GM19240 (cell line): ENCODE measurements around the gene CHST7.
A peak's percentile ranks its signal among the peaks of the same experiment; 100 is the strongest.
"Not testable (repeated sequence)": the region's sequence is repeated elsewhere in the genome, so short reads cannot be mapped to it uniquely, and the experiment has no call there.

Experiments
- DNase-seq: peaks from one replicate; pipeline ENCODE4 v3.0.0; 2011; ENCODE audit warnings: low spot score; ENCODE audit not compliant: insufficient read length

The CHST7 gene, protein sequence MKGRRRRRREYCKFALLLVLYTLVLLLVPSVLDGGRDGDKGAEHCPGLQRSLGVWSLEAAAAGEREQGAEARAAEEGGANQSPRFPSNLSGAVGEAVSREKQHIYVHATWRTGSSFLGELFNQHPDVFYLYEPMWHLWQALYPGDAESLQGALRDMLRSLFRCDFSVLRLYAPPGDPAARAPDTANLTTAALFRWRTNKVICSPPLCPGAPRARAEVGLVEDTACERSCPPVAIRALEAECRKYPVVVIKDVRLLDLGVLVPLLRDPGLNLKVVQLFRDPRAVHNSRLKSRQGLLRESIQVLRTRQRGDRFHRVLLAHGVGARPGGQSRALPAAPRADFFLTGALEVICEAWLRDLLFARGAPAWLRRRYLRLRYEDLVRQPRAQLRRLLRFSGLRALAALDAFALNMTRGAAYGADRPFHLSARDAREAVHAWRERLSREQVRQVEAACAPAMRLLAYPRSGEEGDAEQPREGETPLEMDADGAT

DNA sequence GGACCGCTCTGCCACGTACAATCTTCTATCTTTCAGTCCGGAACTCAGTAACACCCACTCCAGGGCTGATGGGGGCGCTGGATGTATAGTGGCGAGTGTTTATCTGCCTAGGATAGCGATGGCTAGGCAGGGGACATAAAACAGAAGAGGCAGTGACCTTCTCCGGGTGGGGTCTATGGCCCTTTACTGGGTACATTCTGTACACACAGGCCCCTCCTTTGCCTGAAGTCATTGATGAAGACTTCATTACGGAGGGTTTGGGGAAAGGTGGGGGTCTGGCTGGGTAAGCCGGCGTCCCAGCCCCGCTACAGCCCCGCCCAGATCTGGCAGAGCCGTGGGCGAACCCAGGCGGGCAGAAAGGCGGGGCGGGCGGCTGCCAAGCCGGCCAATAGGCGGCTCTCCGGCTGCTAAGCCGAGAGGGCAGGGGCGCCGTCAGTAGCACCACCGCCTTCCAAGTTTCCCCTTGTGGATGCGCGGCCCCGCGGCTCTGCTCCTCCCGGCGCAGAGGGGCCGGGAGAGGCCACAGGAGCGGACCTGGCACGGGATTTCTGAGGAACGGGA, at the start of gene CHST7:
Gene CHST7 (plus strand): TSS at position 435 of the 561 bp plus-strand sequence. CDS start 167 bp downstream, outside the sequence.
- no peak for DNase-seq

- not testable (repeated sequence) for DNase-seq
These were observed 44.9 kb upstream of the CHST7 start for GRCh38 chrX:46528640-46529039.

DNA sequence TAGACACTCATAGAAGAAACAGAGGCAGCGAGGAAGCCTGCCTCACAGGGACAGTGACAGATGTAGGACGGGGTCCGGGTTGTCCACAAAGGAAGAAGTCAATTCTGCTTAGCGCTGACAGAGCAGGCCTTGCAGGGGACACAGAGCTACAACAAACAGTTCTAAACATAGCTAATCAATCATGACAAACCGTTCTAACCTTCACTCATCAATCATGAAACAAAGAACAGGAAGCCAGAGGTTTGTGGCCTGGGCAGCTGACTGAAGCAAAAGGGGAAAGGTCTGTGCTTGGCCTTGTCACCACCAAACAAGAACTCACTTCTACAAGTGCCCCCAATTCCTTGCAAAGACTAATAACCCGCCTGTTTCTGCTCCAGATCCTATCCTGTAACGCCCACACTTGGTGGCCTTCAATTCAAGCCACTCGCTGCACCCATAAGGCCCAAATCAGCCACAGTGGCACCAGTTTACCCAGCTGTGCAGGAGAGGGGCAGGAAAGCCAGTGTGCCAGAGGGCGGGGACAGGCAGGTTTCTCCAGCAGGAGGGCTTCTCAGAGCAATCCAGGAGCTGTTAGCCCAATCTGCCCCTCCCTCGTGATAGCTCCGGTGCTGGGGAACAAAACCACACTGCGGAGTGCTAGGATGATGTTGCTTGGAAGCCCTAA, 43.7 kb upstream of the CHST7 start:
- DNase-seq, result not testable (repeated sequence)

DNA sequence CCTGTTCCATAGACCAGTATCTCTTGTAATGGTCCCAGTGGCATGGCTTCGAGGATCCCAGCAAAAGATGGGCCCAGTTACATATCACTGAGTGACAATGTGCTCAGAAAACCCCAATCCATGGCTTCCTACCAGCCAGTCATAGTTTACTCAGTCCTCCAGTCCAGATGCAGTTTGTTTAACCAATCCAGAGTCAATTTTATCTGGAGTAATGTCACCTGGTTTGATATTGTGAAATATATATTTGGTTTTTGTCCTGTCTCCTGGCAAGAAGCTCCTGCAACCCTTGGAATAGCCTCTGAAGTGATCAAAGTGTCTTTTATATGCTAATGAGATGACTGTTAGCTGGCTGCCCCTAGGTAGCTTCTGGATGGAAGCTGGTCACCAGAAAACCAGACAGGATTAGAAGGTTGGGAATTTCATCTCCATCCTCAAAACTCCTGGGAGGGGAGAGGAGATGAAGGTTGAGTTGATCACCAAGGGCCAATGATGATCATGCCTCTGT, 43.1 kb upstream of the CHST7 start:
- DNase-seq, result not testable (repeated sequence)

- no peak for DNase-seq
These were observed 42.1 kb upstream of the CHST7 start for GRCh38 chrX:46531442-46531841.

- DNase-seq, result no peak
These were observed 30.1 kb upstream of the CHST7 start for GRCh38 chrX:46543441-46543840.

DNA sequence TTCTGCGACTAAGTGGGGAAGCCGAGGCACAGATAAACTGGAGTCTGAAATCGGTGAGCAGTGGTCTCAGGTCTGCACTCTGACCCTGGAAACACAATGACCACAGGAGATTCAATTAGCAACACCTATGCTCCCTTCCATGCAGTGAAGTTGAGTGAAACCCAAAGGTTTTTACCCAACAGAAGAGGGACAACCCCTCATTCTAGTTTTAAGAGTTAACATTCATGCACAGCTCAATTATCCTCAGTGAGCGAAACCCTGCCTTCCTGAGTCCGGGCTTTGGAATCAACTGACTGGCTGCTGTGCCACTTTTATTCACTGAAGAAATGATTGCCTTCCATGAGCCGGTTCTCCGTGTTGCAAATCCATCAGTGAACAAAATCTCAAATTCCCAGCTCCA, 29.0 kb upstream of the CHST7 start:
- not testable (repeated sequence) for DNase-seq

DNA sequence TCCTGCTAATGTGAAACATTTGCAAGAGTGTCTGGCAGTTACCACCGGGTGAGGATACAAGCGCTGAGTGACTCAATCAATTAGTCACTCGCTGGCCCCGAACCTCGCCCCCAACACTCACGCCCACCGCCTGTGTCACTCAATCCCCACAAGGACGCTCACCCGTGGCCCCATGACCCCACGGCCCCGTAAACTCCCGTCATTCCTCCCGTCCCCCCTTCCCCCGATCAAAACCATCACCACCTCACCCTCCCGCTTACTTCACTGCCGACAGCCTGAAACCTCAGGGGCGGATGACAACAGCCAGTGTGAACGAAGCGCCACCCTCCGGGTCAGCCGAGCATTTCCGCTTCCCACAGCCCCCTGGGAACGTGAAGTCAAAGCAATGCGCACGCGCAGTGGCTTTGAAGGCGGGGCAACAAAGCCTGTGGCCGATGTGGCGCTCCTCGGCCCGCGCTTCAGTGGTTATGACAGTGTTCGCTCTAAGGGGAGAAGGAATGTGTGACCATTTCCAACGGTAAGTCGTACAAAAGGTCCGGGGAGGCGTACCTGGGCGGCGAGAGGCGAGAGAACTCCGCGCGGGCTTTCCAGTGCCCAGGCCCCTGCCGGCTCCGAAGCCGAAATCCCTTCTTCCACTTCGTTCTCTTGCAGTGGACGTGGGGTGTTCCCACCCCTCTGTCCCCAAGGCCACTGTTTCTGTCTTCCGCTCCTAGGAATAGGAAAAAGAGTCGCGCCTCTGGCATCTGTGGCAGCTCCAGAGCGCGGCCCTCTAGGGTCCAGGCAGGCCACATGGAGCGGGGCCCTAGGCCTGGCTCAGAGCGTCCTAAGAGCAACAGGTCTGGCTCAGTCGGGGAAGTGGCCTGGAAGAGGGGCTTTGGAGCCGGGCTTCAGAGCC, 28.2 kb upstream of the CHST7 start, which contains the start of gene ZNF674:
Gene ZNF674 (minus strand): TSS at position 311 of the 895 bp plus-strand sequence. CDS start 3,334 bp downstream, outside the sequence.
- DNase-seq, result peak; percentile 60

GRCh38 chrX:46547857-46548256, 25.7 kb upstream of the CHST7 start:
- no peak for DNase-seq

GRCh38 chrX:46549914-46550313, 23.7 kb upstream of the CHST7 start:
- no peak for DNase-seq

DNA sequence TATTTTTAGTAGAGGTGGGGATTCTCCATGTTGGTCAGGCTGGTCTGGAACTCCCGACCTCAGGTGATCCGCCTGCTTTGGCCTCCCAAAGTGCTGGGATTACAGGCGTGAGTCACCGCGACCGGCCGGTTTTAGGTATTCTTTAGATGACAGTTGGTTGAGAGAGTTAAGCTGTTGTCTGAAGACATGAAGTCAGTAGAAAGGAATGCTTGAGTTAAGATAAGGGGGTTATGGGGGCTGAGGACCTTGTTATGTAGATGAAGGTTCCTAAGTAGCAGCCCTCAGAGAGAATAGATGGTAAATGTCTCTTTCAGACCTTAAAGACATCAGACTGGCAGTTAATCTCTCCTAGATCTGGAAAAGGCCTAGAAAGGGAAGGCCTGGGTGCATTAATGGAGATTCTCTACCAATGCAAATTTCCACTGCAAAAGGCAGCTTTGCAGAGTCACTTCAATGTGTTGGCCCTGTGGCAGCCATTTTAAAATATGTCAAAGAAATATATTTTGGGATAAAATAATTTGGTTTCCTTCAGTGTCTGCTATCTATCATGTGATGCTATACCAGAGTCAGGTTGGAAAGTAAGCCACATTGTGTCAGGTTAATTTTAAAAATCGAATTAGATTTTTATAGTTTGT, 22.0 kb upstream of the CHST7 start:
- DNase-seq, result no peak

DNA sequence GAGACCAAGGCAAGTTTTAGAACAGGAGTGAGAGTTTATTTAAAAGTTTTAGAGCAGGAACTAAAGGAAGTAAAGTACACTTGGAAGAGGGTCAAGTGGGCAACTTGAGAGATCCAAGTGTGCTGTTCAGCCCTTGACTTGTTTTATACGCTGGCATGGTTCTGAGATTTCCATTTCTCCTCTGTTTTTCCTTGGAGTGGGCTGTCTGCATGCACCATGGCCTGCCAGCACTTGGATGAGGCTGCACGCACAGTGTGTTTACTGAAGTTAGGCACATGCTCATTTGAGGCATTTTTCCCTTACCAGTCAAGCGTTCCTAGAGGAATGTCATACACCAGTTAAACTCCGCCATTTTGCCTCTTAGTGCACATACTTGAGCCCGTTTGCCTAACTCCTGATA, 19.6 kb upstream of the CHST7 start:
- no peak for DNase-seq

DNA sequence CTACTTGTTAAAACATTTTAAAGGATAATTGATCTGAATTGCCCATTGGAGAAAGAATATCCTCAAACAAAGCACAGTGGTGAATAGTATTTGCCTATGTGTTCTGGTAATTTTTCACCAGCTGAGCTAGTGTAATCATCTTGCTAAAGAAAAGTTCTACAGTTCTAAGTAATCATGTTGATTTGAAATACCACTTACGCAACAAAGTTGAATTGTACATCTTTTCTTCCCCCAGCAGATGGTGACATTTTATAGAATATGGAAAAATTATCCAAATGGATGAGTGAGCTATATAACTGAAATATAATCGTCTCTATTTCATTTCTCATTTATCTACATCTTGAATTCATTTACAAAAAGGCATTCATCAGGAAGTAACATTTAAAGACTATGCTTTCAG, 18.6 kb upstream of the CHST7 start:
- no peak for DNase-seq

GRCh38 chrX:46559062-46559461, 14.5 kb upstream of the CHST7 start:
- DNase-seq, result no peak

- peak; percentile 38 for DNase-seq
These were observed 11.5 kb upstream of the CHST7 start for GRCh38 chrX:46561824-46562657.

GRCh38 chrX:46567388-46567787, 6.2 kb upstream of the CHST7 start:
- no peak for DNase-seq

GRCh38 chrX:46569621-46570020, 3.9 kb upstream of the CHST7 start:
- no peak for DNase-seq

GRCh38 chrX:46571423-46572339, 1.9 kb upstream of the CHST7 start:
- DNase-seq, result no peak
